Calu3 (cell line): Measurements from ENCODE around the gene COP1. TPM values are rescaled to one million over a fixed set of nuclear protein-coding genes. Genes with fewer than 3 reads are reported as not detected.

Experiments used
- BruUV-seq: library from RNA; stranded (reverse); fragments of 400-500 nt; replicated peaks from 2 replicates; lab custom pipeline; 2021; lab: Mats Ljungman, UMichigan
- CTCF ChIA-PET: fragments of 300-600 bp; sonication (Branson Sonifier 250); formaldehyde crosslinking; loops from one replicate; lab custom pipeline; 2022; ENCODE audit warnings: antibody characterized with exemption; lab: Charles Lee
- DNase-seq: peaks from one replicate; pipeline ENCODE4 v3.0.0; 2022
- H3K27ac Mint-ChIP-seq: one replicate; pipeline ENCODE4 v1.8.0; 2022; ENCODE audit warnings: mixed read lengths; ENCODE audit not compliant: unreplicated experiment
- H3K27me3 Mint-ChIP-seq: one replicate; pipeline ENCODE4 v1.8.0; 2022; ENCODE audit warnings: mixed read lengths; ENCODE audit not compliant: unreplicated experiment
- H3K36me3 Mint-ChIP-seq: one replicate; pipeline ENCODE4 v1.8.0; 2022; ENCODE audit warnings: mild to moderate bottlenecking, moderate library complexity, mixed read lengths; ENCODE audit not compliant: insufficient read depth, unreplicated experiment
- H3K4me1 Mint-ChIP-seq: one replicate; pipeline ENCODE4 v1.8.0; 2022; ENCODE audit warnings: mild to moderate bottlenecking, low read depth, mixed read lengths; ENCODE audit not compliant: unreplicated experiment
- H3K4me3 Mint-ChIP-seq: one replicate; pipeline ENCODE4 v1.8.0; 2022; ENCODE audit warnings: mild to moderate bottlenecking, low read depth, moderate library complexity, mixed read lengths; ENCODE audit not compliant: unreplicated experiment
- H3K9me3 Mint-ChIP-seq: one replicate; pipeline ENCODE4 v1.8.0; 2022; ENCODE audit warnings: low read depth, mixed read lengths; ENCODE audit not compliant: unreplicated experiment
- CTCF ChIP-seq: fragments of 200-600 bp; IDR thresholded peaks from one replicate; pipeline ENCODE4 v1.8.0; 2022; ENCODE audit warnings: antibody characterized with exemption; ENCODE audit not compliant: unreplicated experiment
- intact Hi-C: fragments of 100-400 bp; cut with micrococcal nuclease; formaldehyde crosslinking; loops from one replicate; pipeline ENCODE4 v1.10.0; 2022; ENCODE audit not compliant: unreplicated experiment
- total RNA-seq: library from RNA; stranded (reverse); gene quantifications from 2 replicates; pipeline ENCODE4 v1.2.3, GENCODE V29; 2022

COP1 gene
- total RNA-seq, 1 experiment from 2014 or later, result 45.5 TPM

DNA sequence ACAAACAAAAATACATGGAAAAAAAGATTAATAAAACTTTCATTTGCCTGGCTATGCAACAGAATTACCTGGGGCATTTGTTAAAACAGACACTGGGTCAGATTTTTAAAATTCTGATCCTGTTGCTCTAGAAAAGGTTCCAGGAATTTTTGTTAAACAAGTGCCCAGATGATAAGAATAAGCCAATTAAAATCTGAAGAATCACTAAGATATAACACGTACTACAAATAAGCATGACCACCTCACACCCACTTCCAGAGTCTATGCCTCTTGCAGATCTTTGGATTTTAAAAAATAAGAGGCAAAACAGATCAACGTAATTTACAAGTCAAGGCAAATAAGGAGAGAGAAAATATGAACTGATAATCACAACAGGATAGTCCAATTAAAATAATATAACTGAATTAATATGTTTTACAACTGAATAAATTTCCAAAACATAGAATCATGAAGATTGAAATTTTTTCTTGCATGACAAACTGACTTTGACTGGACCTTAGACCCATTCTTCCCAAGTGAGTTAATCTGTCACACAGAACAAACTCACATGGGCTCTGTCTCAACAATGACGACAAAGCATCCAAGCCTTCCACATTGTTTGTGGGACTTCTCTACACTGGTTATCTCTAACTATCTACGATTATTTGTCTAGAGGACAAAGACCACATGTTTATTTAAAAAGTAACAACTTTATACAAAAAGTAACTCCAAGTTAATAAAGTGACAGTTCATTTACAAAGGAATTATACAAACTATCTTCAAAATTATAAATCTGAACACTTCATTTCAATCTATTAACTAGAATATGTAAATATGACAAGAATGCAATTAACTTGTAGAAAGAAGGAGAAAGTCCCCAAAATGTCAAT lies 56.9 kb downstream of the COP1 start:
- Mint-ChIP-seq H3K27me3 (no peaks in the 10 kb centered on the region), H3K4me1 (peaks cover 18% of the 10 kb centered on the region), H3K27ac (peak overlapping the region; percentile 43), H3K36me3 (no peaks in the 10 kb centered on the region), H3K9me3 (no peaks in the 10 kb centered on the region), H3K4me3 (peak overlapping the region; percentile 33)
- BruUV-seq, result no TSS peak
- DNase-seq, result peak; percentile 12
- no peak for TF ChIP-seq CTCF
- CTCF ChIA-PET, result no interaction called here
- intact Hi-C loops, result loop anchor here (2.0 to 5.0 kb wide), 2 partner anchors 15 to 47 kb away; no protein-coding TSS in a partner anchor

- CTCF ChIA-PET, result no interaction called here
- Mint-ChIP-seq H3K36me3 (no peaks in the 10 kb centered on the region), H3K27me3 (no peaks in the 10 kb centered on the region), H3K27ac (no peak overlapping the region), H3K9me3 (no peaks in the 10 kb centered on the region), H3K4me1 (no peaks in the 10 kb centered on the region), H3K4me3 (no peak overlapping the region)
- intact Hi-C loops, result no loop called here
- BruUV-seq, result no TSS peak
- no peak for DNase-seq
- no peak for TF ChIP-seq CTCF
These were observed 62.6 kb downstream of the COP1 start for GRCh38 chr1:176144526-176144925.

GRCh38 chr1:176142973-176143372 lies 64.1 kb downstream of the COP1 start:
- intact Hi-C loops, result no loop called here
- H3K9me3 Mint-ChIP-seq, result no peaks in the 10 kb centered on the region
- no TSS peak for BruUV-seq
- no peaks in the 10 kb centered on the region for H3K27me3 Mint-ChIP-seq
- no peak overlapping the region for H3K4me3 Mint-ChIP-seq
- no peak overlapping the region for H3K27ac Mint-ChIP-seq
- no peaks in the 10 kb centered on the region for H3K4me1 Mint-ChIP-seq
- H3K36me3 Mint-ChIP-seq, result no peaks in the 10 kb centered on the region
- TF ChIP-seq CTCF, result no peak
- CTCF ChIA-PET, result no interaction called here
- DNase-seq, result no peak

GRCh38 chr1:176141449-176141848 lies 65.6 kb downstream of the COP1 start:
- H3K36me3 Mint-ChIP-seq, result no peaks in the 10 kb centered on the region
- no peak overlapping the region for H3K27ac Mint-ChIP-seq
- no peak for DNase-seq
- H3K4me1 Mint-ChIP-seq, result no peaks in the 10 kb centered on the region
- TF ChIP-seq CTCF, result no peak
- H3K27me3 Mint-ChIP-seq, result no peaks in the 10 kb centered on the region
- no TSS peak for BruUV-seq
- H3K9me3 Mint-ChIP-seq, result no peaks in the 10 kb centered on the region
- no peak overlapping the region for H3K4me3 Mint-ChIP-seq
- CTCF ChIA-PET, result no interaction called here
- intact Hi-C loops, result no loop called here
